Esophagus squamous epithelium (tissue), 4 donors: ENCODE results near the gene MGMT.

Experiments
- POLR2A ChIP-seq, 4 donors: fragments of 450-650 bp; IDR thresholded peaks; one replicate each; pipeline ENCODE4 v1.6.1; 2017; ENCODE audit warnings: antibody characterized with exemption in 4 of 4, mild to moderate bottlenecking in 4 of 4, moderate library complexity in 3 of 4
- TF ChIP-seq, protein P1 (sequence below), 6 experiments: fragments of 450-650 bp in 4 of 6; fragments of 200-600 bp in 2 of 6; sonication (generic) in 2 of 6; IDR thresholded peaks; one replicate each; pipeline ENCODE4 v1.5.1; 2016 to 2019; ENCODE audit warnings: antibody characterized with exemption in 6 of 6, mild to moderate bottlenecking in 4 of 6, moderate library complexity in 4 of 6

DNA sequence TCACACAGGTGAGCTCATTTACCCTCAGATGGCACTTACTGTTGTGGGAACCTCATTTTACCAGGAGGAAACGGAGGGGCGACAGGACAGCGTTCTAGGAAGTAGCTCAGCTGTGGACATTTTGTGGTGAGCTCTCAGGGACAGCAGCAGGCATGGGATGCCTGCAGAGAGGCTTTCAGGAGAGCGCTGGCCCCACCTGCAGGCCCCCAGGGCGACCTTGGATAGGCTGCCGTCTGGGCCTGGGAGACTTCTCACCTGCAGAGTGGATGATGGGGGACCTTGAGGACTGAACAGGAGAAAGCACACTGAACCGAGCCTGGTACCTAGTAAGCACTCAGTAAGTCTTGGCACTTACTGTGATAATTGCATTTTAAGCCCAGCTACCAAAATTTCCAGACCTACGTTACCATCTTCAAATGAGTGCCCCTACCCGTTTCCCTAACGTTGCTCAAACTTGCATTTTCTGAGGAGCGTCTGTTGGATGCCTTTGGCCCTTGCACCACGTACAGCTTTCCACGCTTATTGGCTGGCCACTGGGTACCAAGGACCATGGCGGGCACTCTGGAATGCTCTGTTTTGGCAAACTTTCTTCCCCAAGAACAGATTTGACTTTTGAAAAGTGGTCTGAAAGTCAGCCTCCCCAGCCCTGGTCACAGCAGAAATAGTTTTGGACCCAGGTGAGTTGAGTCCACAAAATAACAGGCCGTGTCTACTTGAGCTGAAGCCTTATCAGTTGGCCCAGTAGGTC is 273.7 kb downstream of the MGMT start:
- TF ChIP-seq POLR2A (IDR thresholded peaks at IDR 0.05), result no peak
- TF ChIP-seq, protein P1, sequence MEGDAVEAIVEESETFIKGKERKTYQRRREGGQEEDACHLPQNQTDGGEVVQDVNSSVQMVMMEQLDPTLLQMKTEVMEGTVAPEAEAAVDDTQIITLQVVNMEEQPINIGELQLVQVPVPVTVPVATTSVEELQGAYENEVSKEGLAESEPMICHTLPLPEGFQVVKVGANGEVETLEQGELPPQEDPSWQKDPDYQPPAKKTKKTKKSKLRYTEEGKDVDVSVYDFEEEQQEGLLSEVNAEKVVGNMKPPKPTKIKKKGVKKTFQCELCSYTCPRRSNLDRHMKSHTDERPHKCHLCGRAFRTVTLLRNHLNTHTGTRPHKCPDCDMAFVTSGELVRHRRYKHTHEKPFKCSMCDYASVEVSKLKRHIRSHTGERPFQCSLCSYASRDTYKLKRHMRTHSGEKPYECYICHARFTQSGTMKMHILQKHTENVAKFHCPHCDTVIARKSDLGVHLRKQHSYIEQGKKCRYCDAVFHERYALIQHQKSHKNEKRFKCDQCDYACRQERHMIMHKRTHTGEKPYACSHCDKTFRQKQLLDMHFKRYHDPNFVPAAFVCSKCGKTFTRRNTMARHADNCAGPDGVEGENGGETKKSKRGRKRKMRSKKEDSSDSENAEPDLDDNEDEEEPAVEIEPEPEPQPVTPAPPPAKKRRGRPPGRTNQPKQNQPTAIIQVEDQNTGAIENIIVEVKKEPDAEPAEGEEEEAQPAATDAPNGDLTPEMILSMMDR (IDR thresholded peaks at IDR 0.05), result no peak
